Measurements from ENCODE around the gene NFIX.

The NFIX gene

DNA sequence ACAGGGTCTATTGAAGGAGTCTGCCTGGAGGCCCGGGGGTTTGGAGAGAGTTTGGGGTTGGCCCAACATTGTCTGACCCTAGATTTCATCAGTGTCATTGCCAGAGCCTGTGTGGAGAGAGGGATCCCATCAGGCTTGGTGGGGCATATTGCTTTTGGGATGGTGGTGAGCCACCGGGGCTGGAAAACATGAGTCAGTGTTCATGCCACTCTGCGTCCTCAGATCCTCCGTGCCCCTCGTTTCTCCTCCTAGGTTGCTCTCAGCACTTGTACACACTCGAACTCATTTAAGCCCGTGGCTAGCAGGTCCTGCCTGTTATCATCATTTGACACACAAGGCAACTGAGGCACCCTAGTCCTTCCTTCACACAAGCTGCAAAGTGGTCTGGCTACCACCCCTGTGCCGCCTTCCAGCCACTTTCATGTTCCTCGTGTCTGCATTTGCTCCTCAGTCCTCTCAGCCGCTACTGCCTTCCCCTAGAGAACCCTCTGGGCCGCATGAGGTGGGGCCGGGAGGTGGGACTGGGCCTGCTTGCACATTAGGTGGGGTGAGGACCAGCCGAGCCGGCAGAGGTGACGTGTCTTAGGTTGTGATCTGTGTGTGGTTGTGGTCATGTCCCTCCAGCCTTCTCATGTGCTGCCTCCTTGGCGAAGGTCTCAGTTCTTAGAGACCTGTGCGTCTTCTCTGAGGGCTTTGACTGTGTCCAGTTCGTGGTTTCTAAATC is 126.4 kb downstream of the NFIX start:
- TF ChIP-seq GATA2 (IDR thresholded peaks at IDR 0.05; ENCODE audit: low read depth, low read length) (no peak), GATA3 (IDR thresholded peaks at IDR 0.05; ENCODE audit: low read depth, low read length) (no peak)

GRCh38 chr19:13122275-13122878 is 127.1 kb downstream of the NFIX start:
- TF ChIP-seq GATA3 (IDR thresholded peaks at IDR 0.05; ENCODE audit: low read depth, low read length), result no peak
- no peak for TF ChIP-seq GATA2 (IDR thresholded peaks at IDR 0.05; ENCODE audit: low read depth, low read length)

DNA sequence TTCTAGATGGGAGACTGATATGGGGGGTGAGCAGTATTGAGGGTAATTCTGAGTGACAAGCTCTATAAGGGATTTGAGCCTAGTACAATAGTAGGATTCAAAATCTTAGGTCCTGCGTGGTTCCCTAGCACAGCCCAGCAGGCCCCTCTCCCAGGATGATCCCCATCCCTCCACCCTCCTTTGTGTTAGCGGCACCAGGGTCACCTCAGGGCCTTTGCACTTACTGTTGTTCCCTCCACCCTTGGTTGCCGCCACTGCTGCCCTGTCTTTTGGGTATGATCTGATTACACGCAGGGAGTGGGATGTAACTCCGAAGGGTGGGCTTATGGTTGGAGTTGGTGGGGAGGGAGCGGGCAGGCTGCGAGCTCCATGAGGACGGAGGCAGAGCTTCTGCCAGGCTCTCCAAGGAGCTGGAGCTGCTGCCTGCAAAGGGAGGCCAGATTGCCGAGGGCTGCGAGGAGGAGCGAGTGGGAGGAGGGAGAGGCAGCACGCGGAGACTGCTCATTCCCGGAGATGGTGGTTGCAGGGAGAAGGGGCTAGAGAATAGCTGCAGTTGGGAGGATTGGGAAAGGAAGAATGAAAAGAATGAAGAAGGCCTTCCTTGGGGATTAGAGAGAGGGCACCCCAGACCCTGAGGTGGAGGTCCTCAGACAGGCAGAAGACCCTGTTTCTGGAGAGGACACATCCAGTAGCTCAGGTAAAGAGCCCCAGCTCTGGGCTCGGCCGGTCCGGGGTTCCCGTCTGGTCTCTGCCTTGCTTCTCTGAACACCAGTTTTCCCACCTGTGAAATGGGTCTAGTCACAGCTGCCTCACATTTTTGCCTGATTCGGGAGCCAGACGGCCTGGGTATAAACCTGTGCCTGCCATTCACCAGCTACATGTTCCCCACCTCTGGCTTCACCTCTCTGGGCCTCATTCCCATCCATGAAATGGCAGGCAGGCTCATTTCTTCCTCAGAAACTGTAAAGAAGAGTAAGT is 128.0 kb downstream of the NFIX start:
- TF ChIP-seq GATA2 (IDR thresholded peaks at IDR 0.05; ENCODE audit: low read depth, low read length) (no peak), GATA3 (IDR thresholded peaks at IDR 0.05; ENCODE audit: low read depth, low read length) (no peak)

DNA sequence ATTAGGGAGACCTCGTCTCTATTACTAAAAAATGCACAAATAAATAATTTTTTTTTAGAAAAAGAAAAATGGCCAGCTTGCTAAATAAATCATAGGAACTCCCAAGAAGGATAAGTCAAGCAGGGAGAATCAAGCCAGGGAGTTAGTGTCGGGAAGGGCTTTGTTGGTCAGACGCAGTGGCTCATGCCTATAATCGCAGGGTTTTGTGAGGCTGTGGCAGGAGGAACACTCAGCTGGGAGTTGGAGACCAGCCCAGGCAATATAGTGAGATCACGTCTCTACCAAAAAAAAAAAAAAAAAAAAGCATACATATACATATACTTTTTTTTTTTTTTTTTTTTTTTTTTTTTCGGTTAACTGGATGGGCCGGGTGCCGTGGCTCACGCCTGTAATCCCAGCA is 131.8 kb downstream of the NFIX start:
- TF ChIP-seq GATA3 (IDR thresholded peaks at IDR 0.05; ENCODE audit: low read depth, low read length) (no peak), GATA2 (IDR thresholded peaks at IDR 0.05; ENCODE audit: low read depth, low read length) (no peak)

- no peak for TF ChIP-seq GATA3 (IDR thresholded peaks at IDR 0.05; ENCODE audit: low read depth, low read length)
- no peak for TF ChIP-seq GATA2 (IDR thresholded peaks at IDR 0.05; ENCODE audit: low read depth, low read length)
Measured at GRCh38 chr19:13127811-13128575, 132.7 kb downstream of the NFIX start.

- TF ChIP-seq GATA2 (IDR thresholded peaks at IDR 0.05; ENCODE audit: low read depth, low read length) (no peak), GATA3 (IDR thresholded peaks at IDR 0.05; ENCODE audit: low read depth, low read length) (no peak)
Measured at GRCh38 chr19:13128583-13128982, 133.3 kb downstream of the NFIX start.

- TF ChIP-seq GATA3 (IDR thresholded peaks at IDR 0.05; ENCODE audit: low read depth, low read length) (no peak), GATA2 (IDR thresholded peaks at IDR 0.05; ENCODE audit: low read depth, low read length) (no peak)
Measured at GRCh38 chr19:13129384-13129783, 134.1 kb downstream of the NFIX start.

DNA sequence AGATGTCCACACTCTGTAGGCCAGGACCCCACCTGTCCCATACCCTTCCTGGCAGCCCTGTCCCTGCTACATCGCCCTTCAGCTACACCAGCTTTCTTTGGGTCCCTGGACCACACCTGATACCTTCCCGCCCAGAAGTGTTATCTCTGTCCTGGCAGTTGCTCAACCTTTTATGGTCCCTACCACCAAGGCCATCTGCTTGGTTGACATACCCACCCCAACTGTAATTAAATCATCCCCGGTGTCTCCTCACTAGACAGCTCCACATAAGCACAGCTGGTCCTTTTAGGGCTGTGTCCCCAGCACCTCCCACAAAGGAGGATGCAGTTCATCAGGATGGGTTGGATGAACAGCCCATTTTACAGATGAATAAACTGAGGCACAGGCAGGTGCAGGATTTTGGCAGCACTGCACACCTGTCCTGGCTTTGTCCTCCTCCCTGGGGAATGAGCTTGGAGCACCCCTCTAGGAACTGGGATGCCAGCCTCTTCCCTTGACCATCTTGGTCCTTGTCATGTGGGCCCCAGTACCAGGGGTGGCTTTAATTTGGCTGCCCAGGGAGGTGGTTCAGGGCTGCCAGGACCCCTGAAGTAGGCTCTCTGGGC is 135.7 kb downstream of the NFIX start:
- TF ChIP-seq GATA2 (IDR thresholded peaks at IDR 0.05; ENCODE audit: low read depth, low read length) (no peak), GATA3 (IDR thresholded peaks at IDR 0.05; ENCODE audit: low read depth, low read length) (no peak)

GRCh38 chr19:13132471-13133180 is 137.4 kb downstream of the NFIX start:
- TF ChIP-seq GATA3 (IDR thresholded peaks at IDR 0.05; ENCODE audit: low read depth, low read length) (no peak), GATA2 (IDR thresholded peaks at IDR 0.05; ENCODE audit: low read depth, low read length) (no peak)

DNA sequence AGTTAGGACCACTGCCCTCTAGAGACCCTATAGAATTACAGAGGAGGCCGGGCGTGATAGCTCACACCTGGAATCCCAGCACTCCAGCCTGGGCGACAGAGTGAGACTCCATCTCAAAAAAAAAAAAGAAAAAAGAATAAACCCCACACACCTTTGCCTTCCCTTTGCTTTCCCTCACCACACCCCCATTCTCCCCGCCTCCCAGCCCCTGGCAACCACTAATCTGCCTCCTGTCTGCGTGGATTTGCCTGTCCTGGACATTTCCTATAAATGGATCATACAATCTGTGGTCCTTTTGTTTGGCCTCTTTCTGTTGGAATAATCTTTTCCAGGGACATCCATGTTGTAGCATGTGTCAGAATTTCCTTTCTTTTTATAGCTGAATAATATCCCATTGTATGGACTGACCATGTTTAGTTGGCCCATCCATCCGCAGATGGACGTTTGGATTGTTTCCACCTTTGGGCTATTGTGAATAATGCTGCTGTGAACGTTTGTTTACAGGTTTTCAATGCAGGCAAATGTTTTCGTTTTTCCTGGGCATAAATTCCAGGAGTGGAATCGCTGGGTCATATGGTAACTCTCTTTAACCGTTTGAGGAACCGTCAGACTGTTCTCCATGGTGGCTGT is 138.1 kb downstream of the NFIX start:
- TF ChIP-seq GATA3 (IDR thresholded peaks at IDR 0.05; ENCODE audit: low read depth, low read length), result no peak
- no peak for TF ChIP-seq GATA2 (IDR thresholded peaks at IDR 0.05; ENCODE audit: low read depth, low read length)

GRCh38 chr19:13134626-13135025 is 139.4 kb downstream of the NFIX start:
- no peak for TF ChIP-seq GATA2 (IDR thresholded peaks at IDR 0.05; ENCODE audit: low read depth, low read length)
